COLO668 (cell line): ENCODE measurements around the gene GPR35.

Source experiments
- DNase-seq: peaks from one replicate; lab custom pipeline; 2025; ENCODE audit not compliant: unreplicated experiment; lab: John Stamatoyannopoulos, UW

The GPR35 gene

GRCh38 chr2:240622531-240623235 is 2.6 kb upstream of the GPR35 start:
- no peak for DNase-seq

- no peak for DNase-seq
Observed at GRCh38 chr2:240623531-240624010, 1.7 kb upstream of the GPR35 start.

DNA sequence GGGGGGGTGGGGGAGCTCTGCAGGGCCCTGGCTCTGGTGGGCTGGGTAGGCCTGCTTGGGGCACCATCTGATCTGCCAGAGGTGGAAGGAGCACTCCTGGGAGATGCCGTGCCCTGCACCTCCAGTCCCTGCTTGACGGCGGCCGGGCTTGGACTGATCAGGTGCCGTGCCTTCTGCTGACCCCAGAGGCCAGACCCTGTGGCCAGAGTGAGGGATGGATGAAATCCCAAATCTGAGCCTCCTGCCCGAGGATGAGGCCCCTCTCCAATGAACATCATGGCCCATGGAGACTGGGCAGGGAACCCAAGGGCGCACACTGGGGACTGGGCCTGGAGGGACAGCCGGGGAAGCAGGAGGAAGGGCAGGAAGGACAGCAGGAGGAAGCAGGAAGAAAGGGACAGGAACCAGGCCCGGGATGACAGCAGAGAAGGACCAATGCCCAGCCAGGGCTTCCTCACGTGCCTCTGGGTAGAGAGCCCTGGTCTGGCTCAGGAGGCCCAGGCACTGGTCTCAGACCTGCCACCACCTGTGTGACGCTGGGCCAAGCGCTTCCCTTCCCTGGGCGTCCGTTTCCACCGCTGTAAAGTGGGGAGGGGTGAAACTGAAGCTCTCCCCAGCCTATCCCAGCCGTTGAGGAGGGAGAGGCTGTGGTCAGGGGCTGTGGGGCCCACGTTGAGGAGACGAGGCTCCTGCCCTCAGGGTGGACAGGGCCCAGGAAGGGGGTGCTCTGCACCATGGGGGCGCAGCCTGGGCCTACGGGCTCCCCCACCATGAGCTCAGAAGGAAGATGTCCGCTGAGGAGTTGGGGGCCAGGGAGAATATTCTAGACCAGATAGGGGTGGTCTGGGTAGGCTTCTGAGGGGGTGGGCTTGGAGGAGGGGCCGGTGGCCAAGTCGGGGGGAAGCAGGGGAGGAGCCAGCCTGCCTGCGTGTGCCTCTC is 1.0 kb upstream of the GPR35 start:
- no peak for DNase-seq

GRCh38 chr2:240626531-240627300 is 1.4 kb downstream of the GPR35 start:
- no peak for DNase-seq

GRCh38 chr2:240627736-240628506 is 2.6 kb downstream of the GPR35 start:
- DNase-seq, result no peak

DNA sequence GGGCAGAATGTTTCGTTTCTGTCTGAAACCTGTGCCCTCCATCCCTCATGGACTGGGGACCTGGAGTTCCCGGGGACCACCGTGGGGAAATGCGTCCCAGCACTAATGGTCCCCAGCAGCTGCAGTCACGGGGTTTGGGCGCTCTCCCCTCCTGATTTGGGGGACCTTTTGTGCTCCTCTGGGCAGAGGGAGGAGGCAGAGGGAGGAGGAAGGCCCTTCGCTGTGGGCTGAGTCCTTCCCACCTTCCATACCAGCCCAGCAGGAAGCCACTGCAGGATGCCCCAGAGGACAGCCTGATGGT is 3.2 kb downstream of the GPR35 start:
- DNase-seq, result no peak

DNA sequence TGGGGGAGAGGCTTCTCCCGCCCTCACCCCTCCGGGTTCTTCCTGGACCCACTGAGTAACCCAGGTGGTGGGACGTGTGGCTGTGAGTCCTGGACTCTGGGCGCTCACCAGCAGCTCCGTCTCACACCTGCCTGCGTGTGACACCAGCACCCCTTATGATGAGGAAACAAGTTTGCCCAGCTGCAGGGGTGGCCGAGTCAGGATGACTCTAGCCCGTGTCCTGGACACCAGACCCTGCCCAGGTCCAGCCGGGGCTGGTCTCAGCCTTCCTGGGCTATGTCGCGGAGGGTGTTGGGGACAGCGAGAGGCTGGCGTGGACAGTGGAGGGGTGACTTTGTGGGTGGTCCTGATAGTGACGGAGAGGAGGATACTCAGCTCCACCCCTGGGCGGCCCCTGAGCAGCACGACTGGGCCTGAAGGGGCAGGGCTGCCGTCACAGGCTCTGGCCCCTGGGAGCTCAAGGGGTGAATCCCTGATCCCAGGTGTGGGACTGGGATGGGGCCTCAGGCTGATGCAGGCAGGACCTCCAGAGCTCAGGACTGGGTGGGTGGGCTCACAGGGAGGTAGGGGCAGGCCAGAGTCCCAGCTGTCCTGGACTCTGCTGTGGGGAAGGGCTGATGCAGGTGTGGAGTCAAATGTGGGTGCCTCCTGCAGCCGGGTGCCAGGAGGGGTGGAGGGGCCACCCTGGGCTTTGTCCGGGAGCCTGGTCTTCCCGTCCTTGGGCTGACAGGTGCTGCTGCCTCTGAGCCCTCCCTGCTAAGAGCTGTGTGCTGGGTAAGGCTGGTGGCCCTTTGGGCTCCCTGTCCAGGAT is 3.7 kb downstream of the GPR35 start:
- no peak for DNase-seq

DNA sequence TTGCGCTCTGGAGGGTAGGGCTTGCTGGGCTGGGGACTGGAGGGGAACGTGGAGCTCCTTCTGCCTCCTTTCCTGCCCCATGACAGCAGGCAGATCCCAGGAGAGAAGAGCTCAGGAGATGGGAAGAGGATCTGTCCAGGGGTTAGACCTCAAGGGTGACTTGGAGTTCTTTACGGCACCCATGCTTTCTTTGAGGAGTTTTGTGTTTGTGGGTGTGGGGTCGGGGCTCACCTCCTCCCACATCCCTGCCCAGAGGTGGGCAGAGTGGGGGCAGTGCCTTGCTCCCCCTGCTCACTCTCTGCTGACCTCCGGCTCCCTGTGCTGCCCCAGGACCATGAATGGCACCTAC is 4.3 kb downstream of the GPR35 start:
- DNase-seq, result no peak

- no peak for DNase-seq
Observed at GRCh38 chr2:240629968-240630770, 4.9 kb downstream of the GPR35 start.

DNA sequence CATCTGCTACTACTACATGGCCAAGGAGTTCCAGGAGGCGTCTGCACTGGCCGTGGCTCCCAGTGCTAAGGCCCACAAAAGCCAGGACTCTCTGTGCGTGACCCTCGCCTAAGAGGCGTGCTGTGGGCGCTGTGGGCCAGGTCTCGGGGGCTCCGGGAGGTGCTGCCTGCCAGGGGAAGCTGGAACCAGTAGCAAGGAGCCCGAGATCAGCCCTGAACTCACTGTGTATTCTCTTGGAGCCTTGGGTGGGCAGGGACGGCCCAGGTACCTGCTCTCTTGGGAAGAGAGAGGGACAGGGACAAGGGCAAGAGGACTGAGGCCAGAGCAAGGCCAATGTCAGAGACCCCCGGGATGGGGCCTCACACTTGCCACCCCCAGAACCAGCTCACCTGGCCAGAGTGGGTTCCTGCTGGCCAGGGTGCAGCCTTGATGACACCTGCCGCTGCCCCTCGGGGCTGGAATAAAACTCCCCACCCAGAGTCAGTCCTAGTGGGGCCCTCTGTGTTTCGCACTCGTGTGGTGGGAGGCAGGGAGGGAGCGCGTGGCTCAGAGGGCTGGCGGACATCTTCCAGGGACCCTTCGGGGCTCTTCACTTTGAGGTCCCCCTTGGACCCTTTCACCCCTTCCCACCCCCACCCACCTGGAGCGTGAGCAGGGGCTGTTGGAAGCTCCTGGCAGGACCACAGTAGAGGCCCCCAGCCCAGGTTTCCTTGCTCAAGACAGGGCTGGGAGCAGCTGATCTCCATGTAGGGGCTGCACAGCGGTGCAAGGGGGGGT is 5.7 kb downstream of the GPR35 start:
- no peak for DNase-seq

GRCh38 chr2:240631548-240632305 is 6.4 kb downstream of the GPR35 start:
- no peak for DNase-seq

DNA sequence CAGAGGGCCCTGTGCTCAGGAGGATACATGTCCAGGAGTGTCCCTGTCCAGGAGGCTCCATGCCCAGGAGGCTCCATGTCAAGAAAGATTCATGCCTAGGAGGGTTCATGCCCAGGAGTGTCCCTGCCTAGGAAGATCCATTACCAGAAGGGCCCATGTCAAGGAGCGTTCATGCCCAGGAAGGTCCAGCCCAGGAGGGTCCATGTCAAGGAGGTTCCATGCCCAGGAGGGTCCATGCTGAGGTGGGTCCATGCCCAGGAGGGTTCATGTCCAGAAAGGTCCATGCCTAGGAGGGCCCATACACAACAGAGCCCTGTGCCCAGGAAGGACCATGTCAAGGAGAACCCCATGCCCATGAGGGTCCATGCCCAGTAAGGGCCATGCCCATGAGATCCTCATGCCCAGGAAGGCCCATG is 7.0 kb downstream of the GPR35 start:
- no peak for DNase-seq

- DNase-seq, result no peak
Observed at GRCh38 chr2:240635121-240635997, 10.1 kb downstream of the GPR35 start.

DNA sequence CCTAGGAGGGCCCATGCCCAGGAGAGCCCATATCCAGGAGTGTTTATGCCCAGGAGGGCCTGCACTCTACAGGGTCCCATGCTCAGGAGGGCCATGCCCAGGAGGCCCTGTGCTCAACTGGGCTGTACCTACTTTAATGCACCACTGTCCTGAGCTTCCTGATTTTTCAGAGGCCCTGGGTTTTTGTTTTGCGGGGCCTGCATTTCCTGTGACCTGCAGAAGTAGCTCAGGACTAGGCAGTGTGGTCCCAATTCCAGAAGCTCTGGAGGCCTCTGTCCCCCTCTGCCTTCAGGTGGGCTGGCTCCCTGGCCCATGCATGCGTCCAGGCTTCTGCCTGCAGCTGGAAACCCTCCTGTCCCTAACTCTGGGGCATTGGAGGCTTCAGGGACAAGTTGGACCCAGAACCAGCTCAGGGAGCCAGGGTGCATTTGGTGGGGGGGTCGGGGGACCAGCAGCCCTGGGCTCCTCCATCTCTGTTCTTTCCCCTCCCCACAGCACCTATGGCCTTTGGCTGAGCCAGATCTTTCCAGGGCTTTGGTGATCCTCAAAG is 10.8 kb downstream of the GPR35 start:
- no peak for DNase-seq

DNA sequence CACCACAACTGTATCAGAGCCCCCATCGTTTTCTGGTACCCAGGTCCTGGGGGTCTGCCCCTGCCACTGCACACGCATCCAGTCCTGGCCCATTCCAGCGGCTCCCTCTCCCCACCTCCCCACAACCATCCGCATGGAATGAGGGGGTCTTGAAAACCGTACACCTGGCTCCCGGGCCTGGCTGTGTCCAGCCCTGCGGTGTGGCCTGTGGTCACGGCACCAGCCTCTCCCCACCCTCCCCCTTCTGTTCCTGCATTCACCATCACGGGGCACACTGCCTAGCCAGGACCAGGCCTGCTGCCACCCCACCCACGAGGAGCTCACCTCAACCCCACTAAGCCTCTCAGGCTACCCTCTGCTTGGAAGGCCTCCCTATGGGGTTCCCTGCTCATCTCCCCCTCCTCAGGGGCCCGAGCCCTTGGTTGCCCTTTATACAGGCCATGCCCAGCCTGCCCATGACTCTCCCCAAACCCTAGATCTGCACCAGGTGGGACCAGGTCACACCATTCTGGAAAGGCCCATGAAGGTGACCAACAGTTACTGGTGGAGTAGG is 11.4 kb downstream of the GPR35 start:
- no peak for DNase-seq
